Cardiac fibroblast (primary cell): ENCODE results near the gene GRB10.

Source experiments
- DNase-seq, 2 donors: peaks; one replicate each; pipeline versions ENCODE4 v3.0.0 to v3.0.0-alpha.2; 2010; ENCODE audit warnings: low read depth in 2 of 2
- H3K4me3 ChIP-seq, 2 donors: replicated peaks in 1 of 2; 1 replicate in 1 of 2; 2 replicates in 1 of 2; pipeline ENCODE4 v1.5.1; 2011; ENCODE audit warnings: low read depth in 2 of 2, low read length in 2 of 2, mild to moderate bottlenecking in 2 of 2, moderate library complexity in 1 of 2
- TF ChIP-seq, protein P1 (sequence below): IDR thresholded peaks from one replicate; pipeline ENCODE4 v1.5.1; 2011; ENCODE audit warnings: low read depth, mild to moderate bottlenecking, low read length, inconsistent platforms

Gene GRB10

DNA sequence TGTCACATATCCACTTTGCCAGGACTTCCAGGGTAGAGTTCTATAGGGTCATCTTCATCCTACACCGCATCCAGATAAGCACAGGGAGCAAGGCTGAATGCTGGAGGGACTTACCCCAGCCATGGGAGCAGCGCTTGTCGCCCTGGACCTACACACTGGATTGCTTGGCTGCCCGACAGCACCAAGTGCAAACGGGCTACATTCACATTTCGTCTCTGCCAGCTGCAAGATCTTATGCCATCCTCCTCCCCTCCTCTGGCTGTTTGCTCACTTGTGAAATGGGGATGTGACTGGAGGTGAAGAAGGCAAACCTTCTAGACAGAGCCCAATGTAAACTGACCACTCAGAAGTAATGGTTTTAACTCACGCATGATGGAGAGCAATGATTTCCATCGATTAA lies 218.5 kb downstream of the GRB10 start:
- DNase-seq: no peak
- H3K4me3 ChIP-seq: no peak overlapping the region
- TF ChIP-seq, protein P1, sequence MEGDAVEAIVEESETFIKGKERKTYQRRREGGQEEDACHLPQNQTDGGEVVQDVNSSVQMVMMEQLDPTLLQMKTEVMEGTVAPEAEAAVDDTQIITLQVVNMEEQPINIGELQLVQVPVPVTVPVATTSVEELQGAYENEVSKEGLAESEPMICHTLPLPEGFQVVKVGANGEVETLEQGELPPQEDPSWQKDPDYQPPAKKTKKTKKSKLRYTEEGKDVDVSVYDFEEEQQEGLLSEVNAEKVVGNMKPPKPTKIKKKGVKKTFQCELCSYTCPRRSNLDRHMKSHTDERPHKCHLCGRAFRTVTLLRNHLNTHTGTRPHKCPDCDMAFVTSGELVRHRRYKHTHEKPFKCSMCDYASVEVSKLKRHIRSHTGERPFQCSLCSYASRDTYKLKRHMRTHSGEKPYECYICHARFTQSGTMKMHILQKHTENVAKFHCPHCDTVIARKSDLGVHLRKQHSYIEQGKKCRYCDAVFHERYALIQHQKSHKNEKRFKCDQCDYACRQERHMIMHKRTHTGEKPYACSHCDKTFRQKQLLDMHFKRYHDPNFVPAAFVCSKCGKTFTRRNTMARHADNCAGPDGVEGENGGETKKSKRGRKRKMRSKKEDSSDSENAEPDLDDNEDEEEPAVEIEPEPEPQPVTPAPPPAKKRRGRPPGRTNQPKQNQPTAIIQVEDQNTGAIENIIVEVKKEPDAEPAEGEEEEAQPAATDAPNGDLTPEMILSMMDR: no peak

DNA sequence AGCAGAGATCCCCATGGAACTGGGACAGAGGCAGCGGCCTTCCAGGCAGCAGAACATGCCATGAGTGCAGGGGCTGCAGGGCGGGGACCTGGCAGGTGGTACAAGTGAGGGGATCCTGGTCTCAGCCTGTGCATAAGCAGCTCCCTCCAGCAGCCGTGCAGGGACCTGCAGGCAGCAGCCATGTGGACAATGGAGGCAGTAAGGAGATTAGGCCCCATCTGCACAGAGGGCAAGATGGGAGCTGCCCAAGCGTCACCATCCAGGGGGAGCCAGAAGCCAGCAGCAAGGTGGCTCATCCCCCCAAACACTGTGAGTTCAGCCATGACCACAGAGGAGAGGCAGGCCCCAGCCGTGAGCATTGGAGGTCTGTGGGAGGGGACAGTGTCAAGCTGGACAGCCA lies 220.6 kb downstream of the GRB10 start:
- H3K4me3 ChIP-seq: no peak overlapping the region
- TF ChIP-seq, protein P1: no peak
- no peak for DNase-seq

- no peak overlapping the region for H3K4me3 ChIP-seq
- TF ChIP-seq, protein P1: no peak
- no peak for DNase-seq
Observed at GRCh38 chr7:50560865-50561351, 221.8 kb downstream of the GRB10 start.

- no peak for DNase-seq
- TF ChIP-seq, protein P1: no peak
- H3K4me3 ChIP-seq: no peak overlapping the region
Observed at GRCh38 chr7:50559881-50560280, 222.8 kb downstream of the GRB10 start.

DNA sequence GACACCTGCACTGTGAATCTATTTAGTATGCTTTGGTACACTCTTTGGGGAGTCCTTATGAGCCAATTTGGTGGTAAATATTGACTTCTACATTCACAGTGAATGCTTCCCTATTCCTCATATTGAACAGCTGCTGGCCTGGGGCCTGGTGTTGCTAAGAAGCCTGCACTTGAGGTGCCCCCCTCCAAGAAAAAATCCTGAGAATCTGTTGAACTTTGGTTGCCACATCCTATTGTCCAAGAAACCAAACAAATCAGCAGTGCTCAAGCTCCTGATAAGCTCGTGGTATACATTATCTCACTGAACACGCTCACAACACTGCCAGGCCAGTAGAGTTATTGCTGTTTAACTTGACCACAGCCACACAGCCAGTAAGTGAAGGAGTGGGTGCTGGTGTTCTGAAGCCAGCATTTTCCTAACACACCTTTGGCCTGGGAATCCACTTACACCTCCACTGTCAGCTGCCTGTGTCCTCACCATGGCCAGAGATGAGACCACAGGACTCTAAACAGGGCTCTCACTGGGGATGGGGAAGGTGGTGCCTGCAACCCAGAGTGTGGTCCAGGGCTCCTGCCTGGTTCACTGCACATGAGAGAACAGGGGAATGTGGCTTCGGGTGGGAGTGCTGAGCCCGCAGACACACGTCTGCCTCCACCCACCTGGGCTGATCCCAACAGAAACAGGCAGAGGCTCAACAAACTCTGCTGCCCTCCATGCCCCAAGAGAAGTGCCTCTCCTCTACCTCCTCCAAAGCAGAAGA lies 224.2 kb downstream of the GRB10 start:
- H3K4me3 ChIP-seq: no peak overlapping the region
- TF ChIP-seq, protein P1: no peak
- peak in 1 of 2 donors; percentile 33 for DNase-seq

GRCh38 chr7:50557099-50557498 lies 225.6 kb downstream of the GRB10 start:
- TF ChIP-seq, protein P1: no peak
- no peak overlapping the region for H3K4me3 ChIP-seq
- no peak for DNase-seq
